Parathyroid adenoma (tissue), 2 donors: ENCODE data around the gene PPP1R26.

Source experiments
- H2AFZ ChIP-seq: fragments of 300-600 bp; sonication (generic); one replicate; pipeline ENCODE4 v1.7.0; 2017; ENCODE audit warnings: antibody characterized with exemption, mild to moderate bottlenecking
- H3K27ac ChIP-seq: fragments of 300-600 bp; sonication (generic); one replicate; pipeline ENCODE4 v1.7.0; 2017
- H3K27me3 ChIP-seq: fragments of 300-600 bp; sonication (generic); one replicate; pipeline ENCODE4 v1.7.0; 2017; ENCODE audit warnings: low read length; ENCODE audit not compliant: control insufficient read depth, insufficient read depth
- H3K36me3 ChIP-seq: fragments of 300-600 bp; sonication (generic); one replicate; pipeline ENCODE4 v1.7.0; 2017; ENCODE audit warnings: low read length; ENCODE audit not compliant: control insufficient read depth, insufficient read depth
- H3K4me1 ChIP-seq: fragments of 300-600 bp; sonication (generic); one replicate; pipeline ENCODE4 v1.7.0; 2017; ENCODE audit warnings: control low read depth
- H3K4me2 ChIP-seq: fragments of 300-600 bp; sonication (generic); one replicate; pipeline ENCODE4 v1.7.0; 2017; ENCODE audit warnings: low read length
- H3K4me3 ChIP-seq: fragments of 300-600 bp; sonication (generic); one replicate; pipeline ENCODE4 v1.7.0; 2017; ENCODE audit warnings: low read depth, low read length
- H3K79me2 ChIP-seq: fragments of 300-600 bp; sonication (generic); one replicate; pipeline ENCODE4 v1.7.0; 2017; ENCODE audit warnings: control low read depth
- H3K9ac ChIP-seq: fragments of 300-600 bp; sonication (generic); one replicate; pipeline ENCODE4 v1.7.0; 2017; ENCODE audit warnings: mild to moderate bottlenecking
- H3K9me3 ChIP-seq: fragments of 300-600 bp; sonication (generic); one replicate; pipeline ENCODE4 v1.7.0; 2017; ENCODE audit warnings: low read length; ENCODE audit not compliant: control insufficient read depth
- TF ChIP-seq, protein P1 (sequence below): fragments of 300-600 bp; sonication (generic); IDR thresholded peaks from one replicate; pipeline ENCODE4 v1.7.0; 2017; ENCODE audit warnings: antibody characterized with exemption, mild to moderate bottlenecking
- donor health status: primary hyperparathyroidism.

Gene PPP1R26

DNA sequence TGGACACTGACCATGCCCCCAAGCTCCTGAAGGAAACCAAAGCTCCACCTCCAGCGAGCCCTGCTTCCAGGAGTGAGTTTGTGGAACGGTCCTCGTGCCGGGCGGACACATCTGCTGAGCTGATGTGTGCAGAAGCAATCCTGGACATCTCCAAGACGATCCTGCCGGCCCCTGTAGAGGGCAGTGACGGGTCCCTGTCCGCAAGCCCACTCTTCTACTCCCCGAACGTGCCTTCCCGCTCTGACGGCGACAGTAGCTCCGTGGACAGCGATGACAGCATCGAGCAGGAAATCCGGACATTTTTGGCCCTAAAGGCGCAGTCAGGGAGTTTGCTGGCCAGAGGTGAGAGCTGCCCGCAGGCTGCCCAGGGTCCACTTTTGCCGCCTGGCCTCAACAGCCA lies 6.2 kb downstream of the PPP1R26 start:
- TF ChIP-seq, protein P1, sequence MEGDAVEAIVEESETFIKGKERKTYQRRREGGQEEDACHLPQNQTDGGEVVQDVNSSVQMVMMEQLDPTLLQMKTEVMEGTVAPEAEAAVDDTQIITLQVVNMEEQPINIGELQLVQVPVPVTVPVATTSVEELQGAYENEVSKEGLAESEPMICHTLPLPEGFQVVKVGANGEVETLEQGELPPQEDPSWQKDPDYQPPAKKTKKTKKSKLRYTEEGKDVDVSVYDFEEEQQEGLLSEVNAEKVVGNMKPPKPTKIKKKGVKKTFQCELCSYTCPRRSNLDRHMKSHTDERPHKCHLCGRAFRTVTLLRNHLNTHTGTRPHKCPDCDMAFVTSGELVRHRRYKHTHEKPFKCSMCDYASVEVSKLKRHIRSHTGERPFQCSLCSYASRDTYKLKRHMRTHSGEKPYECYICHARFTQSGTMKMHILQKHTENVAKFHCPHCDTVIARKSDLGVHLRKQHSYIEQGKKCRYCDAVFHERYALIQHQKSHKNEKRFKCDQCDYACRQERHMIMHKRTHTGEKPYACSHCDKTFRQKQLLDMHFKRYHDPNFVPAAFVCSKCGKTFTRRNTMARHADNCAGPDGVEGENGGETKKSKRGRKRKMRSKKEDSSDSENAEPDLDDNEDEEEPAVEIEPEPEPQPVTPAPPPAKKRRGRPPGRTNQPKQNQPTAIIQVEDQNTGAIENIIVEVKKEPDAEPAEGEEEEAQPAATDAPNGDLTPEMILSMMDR = no peak
- no peaks in the 10 kb centered on the region for H3K79me2 ChIP-seq
- H3K9ac ChIP-seq = no peak overlapping the region
- H3K4me2 ChIP-seq = no peak overlapping the region
- H3K4me3 ChIP-seq = no peak overlapping the region
- no peaks in the 10 kb centered on the region for H3K9me3 ChIP-seq
- no peaks in the 10 kb centered on the region for H3K27me3 ChIP-seq
- H3K27ac ChIP-seq = no peak overlapping the region
- no peak overlapping the region for H2AFZ ChIP-seq
- H3K4me1 ChIP-seq = no peaks in the 10 kb centered on the region
- H3K36me3 ChIP-seq = no peaks in the 10 kb centered on the region

DNA sequence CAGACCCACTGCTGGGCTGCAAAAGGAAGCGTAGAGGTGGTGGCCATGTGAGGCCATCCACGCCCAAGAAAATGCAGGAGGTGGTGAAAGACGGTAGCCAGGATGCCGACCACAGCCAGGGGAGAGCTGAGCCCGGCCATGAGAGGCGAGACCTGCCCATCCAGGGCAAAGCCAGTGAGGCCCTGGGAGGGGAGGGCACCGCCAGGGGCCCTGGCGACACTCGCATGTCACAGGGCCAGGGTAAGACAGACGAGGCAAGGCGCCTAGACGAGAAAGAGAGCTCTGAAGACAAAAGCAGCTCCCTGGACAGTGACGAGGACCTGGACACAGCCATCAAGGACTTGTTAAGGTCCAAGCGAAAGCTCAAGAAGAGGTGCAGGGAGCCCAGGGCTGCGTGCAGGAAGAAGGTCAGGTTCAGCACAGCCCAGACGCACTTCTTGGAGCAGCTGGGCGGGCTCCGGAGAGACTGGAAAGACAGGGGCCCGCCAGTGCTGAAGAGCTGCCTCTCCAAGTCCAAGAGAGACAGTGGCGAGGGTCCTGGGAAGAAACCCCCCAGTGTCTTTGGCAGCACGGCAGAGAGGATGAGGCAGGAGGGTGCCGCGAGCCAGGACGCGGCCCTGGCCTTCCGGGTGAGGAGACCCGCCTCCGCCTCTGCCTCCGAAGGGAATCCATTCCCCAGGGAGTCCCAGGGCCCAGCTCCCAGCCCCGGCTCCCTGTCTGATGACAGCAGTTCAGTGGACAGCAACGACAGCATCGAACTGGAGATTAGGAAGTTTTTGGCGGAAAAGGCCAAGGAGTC lies 6.9 kb downstream of the PPP1R26 start:
- H3K9ac ChIP-seq = no peak overlapping the region
- no peaks in the 10 kb centered on the region for H3K4me1 ChIP-seq
- H3K4me3 ChIP-seq = no peak overlapping the region
- H2AFZ ChIP-seq = no peak overlapping the region
- no peaks in the 10 kb centered on the region for H3K79me2 ChIP-seq
- H3K27ac ChIP-seq = no peak overlapping the region
- no peaks in the 10 kb centered on the region for H3K36me3 ChIP-seq
- no peaks in the 10 kb centered on the region for H3K27me3 ChIP-seq
- no peak overlapping the region for H3K4me2 ChIP-seq
- no peaks in the 10 kb centered on the region for H3K9me3 ChIP-seq
- TF ChIP-seq, protein P1 = no peak

DNA sequence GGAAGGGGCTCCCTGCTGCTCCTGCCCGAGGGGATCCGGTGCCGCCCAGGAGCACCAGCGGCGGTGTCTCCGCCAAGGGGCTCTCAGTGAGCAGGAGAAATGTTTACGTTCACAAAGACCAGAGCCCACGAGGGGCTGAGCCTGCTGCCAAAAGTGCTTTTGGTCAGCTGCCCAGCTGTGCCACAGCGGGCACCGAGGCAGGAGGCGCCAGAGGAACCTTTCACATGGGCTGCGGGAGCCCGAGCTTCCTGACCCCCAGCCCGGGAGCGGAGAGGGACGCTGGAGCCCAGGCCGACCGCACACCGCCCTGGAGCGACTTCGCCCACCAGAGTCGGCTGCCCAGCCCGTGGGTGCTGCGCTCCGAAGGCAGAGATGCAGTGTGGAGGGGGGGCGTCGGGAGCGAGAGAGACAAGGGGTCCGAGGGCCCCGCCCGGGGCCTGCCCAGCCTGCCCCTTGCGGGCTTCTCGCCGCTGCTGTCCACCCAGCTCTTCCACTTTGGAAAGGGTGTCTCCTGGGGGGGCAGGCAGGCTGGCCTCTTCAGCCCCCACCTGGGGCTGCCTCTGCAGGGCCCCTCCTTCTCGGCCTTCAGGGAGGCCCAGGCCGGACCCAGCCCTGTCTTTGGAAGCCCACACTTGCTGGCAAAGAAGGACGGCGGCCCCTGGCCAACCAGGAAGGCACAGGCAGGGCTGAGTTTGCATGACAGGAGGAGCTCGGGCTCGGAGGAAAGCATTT lies 7.9 kb downstream of the PPP1R26 start:
- no peaks in the 10 kb centered on the region for H3K9me3 ChIP-seq
- H3K4me2 ChIP-seq = no peak overlapping the region
- no peak overlapping the region for H3K4me3 ChIP-seq
- no peak overlapping the region for H3K9ac ChIP-seq
- no peaks in the 10 kb centered on the region for H3K36me3 ChIP-seq
- no peaks in the 10 kb centered on the region for H3K4me1 ChIP-seq
- no peak overlapping the region for H2AFZ ChIP-seq
- H3K27ac ChIP-seq = no peak overlapping the region
- TF ChIP-seq, protein P1 = no peak
- no peaks in the 10 kb centered on the region for H3K79me2 ChIP-seq
- no peaks in the 10 kb centered on the region for H3K27me3 ChIP-seq

DNA sequence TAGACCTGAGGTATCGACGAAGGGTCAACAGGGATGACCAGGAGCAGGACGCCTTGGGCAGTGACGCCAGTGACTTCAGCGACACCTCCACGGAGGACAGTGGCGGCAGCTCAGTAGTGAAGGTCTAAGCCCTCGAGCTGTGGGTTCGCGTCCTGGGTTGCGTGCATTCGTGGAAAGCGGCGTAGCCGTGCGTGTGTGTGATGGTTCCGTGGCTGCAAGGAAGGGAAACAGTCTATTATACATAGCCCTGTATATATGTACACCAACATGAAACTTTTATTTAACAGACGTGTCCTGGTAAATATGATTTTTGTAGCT lies 8.4 kb downstream of the PPP1R26 start:
- Histone ChIP-seq H3K9me3 (no peaks in the 10 kb centered on the region), H3K79me2 (no peaks in the 10 kb centered on the region), H2AFZ (no peak overlapping the region), H3K27ac (no peak overlapping the region), H3K4me3 (no peak overlapping the region), H3K27me3 (no peaks in the 10 kb centered on the region), H3K36me3 (no peaks in the 10 kb centered on the region), H3K4me1 (no peaks in the 10 kb centered on the region), H3K4me2 (no peak overlapping the region), H3K9ac (no peak overlapping the region)
- TF ChIP-seq, protein P1 = no peak
